T-helper 2 cell treated with Interferon-gamma antibody and Interleukin-4, amounts not matched to agents 5 μg/mL and 100 μg/mL, for 36 hours (primary cell): ENCODE results near the gene SMAD3.

ENCODE experiments used
- DNase-seq: peaks from one replicate; pipeline ENCODE4 v3.0.0; 2021; ENCODE audit warnings: low spot score
- H3K27ac Mint-ChIP-seq: one replicate; pipeline ENCODE4 v1.8.0; 2021; ENCODE audit warnings: mild to moderate bottlenecking, mixed read lengths
- H3K27me3 Mint-ChIP-seq: one replicate; pipeline ENCODE4 v1.8.0; 2021; ENCODE audit warnings: low read depth, mixed read lengths
- H3K36me3 Mint-ChIP-seq: one replicate; pipeline ENCODE4 v1.8.0; 2021; ENCODE audit warnings: low read depth, mixed read lengths
- H3K4me1 Mint-ChIP-seq: one replicate; pipeline ENCODE4 v1.8.0; 2021; ENCODE audit warnings: low read depth, mixed read lengths
- H3K4me3 Mint-ChIP-seq: one replicate; pipeline ENCODE4 v1.8.0; 2022; ENCODE audit warnings: mild to moderate bottlenecking, moderate library complexity, mixed read lengths
- H3K9me3 Mint-ChIP-seq: one replicate; pipeline ENCODE4 v1.8.0; 2021; ENCODE audit warnings: mixed read lengths

The SMAD3 gene

DNA sequence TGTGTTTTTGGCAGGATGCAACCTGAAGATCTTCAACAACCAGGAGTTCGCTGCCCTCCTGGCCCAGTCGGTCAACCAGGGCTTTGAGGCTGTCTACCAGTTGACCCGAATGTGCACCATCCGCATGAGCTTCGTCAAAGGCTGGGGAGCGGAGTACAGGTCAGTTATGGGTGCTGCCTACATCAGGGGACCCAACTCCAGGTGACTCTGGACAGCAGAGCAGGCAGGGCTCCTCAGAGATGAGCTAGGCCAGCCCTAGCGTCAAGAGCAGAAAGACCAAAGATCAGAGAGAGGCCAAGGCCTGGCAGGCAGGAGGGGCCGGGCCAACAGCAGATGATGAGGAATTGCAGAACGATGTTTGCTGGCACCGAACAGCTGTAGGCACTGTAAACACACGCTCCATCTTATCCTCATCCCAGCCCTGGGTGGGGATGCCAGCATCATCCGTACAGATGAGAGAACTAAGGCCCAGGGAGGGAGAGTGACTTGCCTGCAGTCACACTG, 122.0 kb downstream of the SMAD3 start:
- peaks cover 8% of the 10 kb centered on the region for H3K4me1 Mint-ChIP-seq
- no peaks in the 10 kb centered on the region for H3K27me3 Mint-ChIP-seq
- peaks cover 71% of the 10 kb centered on the region for H3K36me3 Mint-ChIP-seq
- DNase-seq: no peak
- peak overlapping the region; percentile 49 for H3K27ac Mint-ChIP-seq
- no peak overlapping the region for H3K4me3 Mint-ChIP-seq
- H3K9me3 Mint-ChIP-seq: no peaks in the 10 kb centered on the region

- no peak for DNase-seq
- Mint-ChIP-seq H3K36me3 (peaks cover 72% of the 10 kb centered on the region), H3K27ac (no peak overlapping the region), H3K27me3 (no peaks in the 10 kb centered on the region), H3K4me1 (peaks cover 8% of the 10 kb centered on the region), H3K9me3 (no peaks in the 10 kb centered on the region), H3K4me3 (no peak overlapping the region)
Measured at GRCh38 chr15:67188551-67189218, 123.3 kb downstream of the SMAD3 start.

DNA sequence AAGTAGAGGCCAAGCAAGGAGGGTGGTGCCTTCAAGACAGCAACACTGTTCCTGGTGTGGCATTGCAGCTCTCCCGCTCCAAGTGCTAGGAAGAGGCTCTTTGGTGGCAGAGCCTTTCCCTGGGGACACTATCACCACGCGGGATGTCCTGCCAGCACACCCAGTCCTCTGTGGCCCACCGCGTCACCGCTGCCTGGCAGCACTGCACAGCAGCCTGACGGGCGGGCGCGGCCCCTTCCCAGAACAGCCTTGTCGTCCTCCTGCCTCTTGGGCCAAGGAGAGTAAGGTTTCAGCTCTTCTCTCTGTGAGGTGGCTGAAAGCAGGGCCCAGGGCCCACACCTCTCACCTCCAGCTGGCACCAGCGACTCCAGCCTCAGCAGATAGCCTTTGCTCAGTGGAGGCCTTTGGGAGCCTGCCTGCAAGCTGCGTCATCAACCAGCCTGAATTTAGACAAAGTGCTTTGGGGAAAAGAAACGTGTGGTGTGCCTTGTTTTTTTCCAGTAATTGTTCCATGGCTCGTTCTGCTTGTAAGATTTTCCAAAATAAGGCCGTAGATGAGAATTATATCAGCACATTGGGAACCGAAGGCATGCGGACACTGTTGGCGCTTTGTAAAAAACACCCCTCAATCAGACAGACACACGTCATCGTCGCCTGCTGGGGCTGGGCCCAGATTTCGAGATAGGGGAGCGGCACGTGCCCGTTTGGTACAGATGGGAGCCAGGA, 124.1 kb downstream of the SMAD3 start:
- DNase-seq: no peak
- H3K4me3 Mint-ChIP-seq: no peak overlapping the region
- peaks cover 8% of the 10 kb centered on the region for H3K4me1 Mint-ChIP-seq
- H3K9me3 Mint-ChIP-seq: no peaks in the 10 kb centered on the region
- H3K27ac Mint-ChIP-seq: no peak overlapping the region
- peaks cover 70% of the 10 kb centered on the region for H3K36me3 Mint-ChIP-seq
- H3K27me3 Mint-ChIP-seq: no peaks in the 10 kb centered on the region

- H3K36me3 Mint-ChIP-seq: peaks cover 66% of the 10 kb centered on the region
- no peak overlapping the region for H3K4me3 Mint-ChIP-seq
Measured at GRCh38 chr15:67190326-67190725, 124.9 kb downstream of the SMAD3 start.

GRCh38 chr15:67190813-67191212, 125.4 kb downstream of the SMAD3 start:
- no peaks in the 10 kb centered on the region for H3K9me3 Mint-ChIP-seq
- H3K4me3 Mint-ChIP-seq: no peak overlapping the region
- DNase-seq: no peak
- H3K36me3 Mint-ChIP-seq: peaks cover 68% of the 10 kb centered on the region
- H3K4me1 Mint-ChIP-seq: peaks cover 4% of the 10 kb centered on the region
- no peaks in the 10 kb centered on the region for H3K27me3 Mint-ChIP-seq
- H3K27ac Mint-ChIP-seq: no peak overlapping the region

More at GRCh38 chr15:67190326-67190725, 124.9 kb downstream of the SMAD3 start:
- Mint-ChIP-seq H3K27me3 (no peaks in the 10 kb centered on the region), H3K9me3 (no peaks in the 10 kb centered on the region), H3K27ac (no peak overlapping the region), H3K4me1 (peaks cover 4% of the 10 kb centered on the region)
- no peak for DNase-seq

DNA sequence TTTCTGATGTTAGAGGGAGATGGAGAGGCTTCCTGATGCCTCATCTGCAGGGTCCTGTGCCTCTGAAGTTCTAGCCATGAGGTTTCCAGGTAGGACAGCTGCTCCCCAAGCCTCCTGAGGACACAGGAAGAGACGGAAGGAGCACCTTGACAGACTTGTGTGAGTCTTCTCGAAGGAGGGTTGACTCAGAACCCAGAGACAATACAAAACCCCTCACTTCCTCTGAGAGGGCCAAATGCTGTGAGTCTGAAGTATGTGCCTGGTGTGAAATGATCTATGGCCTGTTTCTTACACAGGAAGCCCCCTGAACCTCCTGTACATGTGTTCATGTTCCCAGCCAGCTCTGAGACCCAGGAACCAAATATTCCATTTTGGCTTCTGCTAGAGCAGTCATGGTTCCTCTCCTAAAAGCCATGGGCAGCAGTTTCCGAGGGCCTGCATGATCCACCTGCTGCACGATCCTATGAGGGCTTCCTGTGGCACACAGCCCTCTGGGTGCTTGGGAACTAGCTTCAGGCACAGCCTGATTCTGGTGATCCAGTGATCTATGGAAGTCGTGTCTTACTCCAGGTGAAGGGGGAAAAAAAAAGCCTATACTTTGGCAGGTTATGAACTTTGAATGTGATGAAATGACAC, 126.9 kb downstream of the SMAD3 start:
- Mint-ChIP-seq H3K36me3 (peaks cover 66% of the 10 kb centered on the region), H3K4me3 (no peak overlapping the region), H3K27ac (no peak overlapping the region), H3K9me3 (no peaks in the 10 kb centered on the region), H3K4me1 (peaks cover under 1% of the 10 kb centered on the region), H3K27me3 (no peaks in the 10 kb centered on the region)
- no peak for DNase-seq

DNA sequence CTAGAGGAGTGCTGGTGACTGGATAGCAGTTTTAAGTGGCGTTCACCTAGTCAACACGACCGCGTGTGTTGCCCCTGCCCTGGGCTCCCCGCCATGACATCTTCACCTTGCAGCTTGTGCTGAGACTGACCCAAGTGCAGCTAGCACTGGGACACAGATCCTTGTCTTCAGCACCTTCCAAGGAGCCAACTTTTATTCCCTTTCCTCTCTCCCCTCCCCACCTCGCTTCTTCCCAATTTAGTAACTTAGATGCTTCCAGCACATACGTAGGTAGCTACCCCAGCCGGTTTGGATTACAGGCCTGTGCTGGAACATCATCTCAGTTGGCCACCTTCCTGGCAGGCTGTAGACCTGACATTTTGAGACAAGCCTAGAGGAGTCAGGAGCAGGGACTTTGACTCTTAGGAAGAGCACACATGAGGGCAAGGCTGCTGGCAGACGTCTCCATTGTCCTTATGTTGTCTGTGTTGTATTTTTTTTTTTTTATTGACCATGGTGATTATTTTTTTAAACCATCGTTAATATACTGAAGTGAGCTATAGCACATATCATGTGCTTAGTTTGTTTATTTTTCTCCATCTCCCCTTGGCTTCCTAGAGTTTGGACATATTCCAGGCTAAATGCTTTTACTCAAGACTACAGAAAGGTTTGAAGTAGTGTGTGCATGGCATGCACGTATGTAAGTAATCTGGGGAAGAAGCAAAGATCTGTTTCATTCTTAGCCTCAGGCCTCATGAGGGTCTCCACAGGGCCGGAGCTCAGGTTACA, 128.0 kb downstream of the SMAD3 start:
- H3K27me3 Mint-ChIP-seq: no peaks in the 10 kb centered on the region
- no peak overlapping the region for H3K27ac Mint-ChIP-seq
- no peak overlapping the region for H3K4me3 Mint-ChIP-seq
- H3K36me3 Mint-ChIP-seq: peaks cover 66% of the 10 kb centered on the region
- peaks cover 7% of the 10 kb centered on the region for H3K4me1 Mint-ChIP-seq
- no peak for DNase-seq
- no peaks in the 10 kb centered on the region for H3K9me3 Mint-ChIP-seq

DNA sequence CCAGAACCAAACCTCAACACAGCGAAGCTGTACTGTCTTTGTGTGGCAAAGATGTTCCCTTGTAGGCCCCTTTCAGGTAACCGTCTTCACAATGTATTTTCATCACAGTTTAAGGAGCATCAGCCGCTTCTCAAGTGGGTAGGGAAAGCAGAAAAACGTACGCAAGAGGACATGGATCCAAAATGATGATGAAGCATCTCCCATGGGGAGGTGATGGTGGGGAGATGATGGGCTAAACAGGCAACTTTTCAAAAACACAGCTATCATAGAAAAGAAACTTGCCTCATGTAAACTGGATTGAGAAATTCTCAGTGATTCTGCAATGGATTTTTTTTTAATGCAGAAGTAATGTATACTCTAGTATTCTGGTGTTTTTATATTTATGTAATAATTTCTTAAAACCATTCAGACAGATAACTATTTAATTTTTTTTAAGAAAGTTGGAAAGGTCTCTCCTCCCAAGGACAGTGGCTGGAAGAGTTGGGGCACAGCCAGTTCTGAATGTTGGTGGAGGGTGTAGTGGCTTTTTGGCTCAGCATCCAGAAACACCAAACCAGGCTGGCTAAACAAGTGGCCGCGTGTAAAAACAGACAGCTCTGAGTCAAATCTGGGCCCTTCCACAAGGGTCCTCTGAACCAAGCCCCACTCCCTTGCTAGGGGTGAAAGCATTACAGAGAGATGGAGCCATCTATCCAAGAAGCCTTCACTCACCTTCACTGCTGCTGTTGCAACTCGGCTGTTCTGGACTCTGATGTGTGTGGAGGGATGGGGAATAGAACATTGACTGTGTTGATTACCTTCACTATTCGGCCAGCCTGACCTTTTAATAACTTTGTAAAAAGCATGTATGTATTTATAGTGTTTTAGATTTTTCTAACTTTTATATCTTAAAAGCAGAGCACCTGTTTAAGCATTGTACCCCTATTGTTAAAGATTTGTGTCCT, 129.0 kb downstream of the SMAD3 start:
- H3K4me3 Mint-ChIP-seq: no peak overlapping the region
- H3K27me3 Mint-ChIP-seq: no peaks in the 10 kb centered on the region
- H3K4me1 Mint-ChIP-seq: peaks cover 9% of the 10 kb centered on the region
- H3K27ac Mint-ChIP-seq: no peak overlapping the region
- H3K36me3 Mint-ChIP-seq: peaks cover 61% of the 10 kb centered on the region
- H3K9me3 Mint-ChIP-seq: no peaks in the 10 kb centered on the region
- DNase-seq: no peak

DNA sequence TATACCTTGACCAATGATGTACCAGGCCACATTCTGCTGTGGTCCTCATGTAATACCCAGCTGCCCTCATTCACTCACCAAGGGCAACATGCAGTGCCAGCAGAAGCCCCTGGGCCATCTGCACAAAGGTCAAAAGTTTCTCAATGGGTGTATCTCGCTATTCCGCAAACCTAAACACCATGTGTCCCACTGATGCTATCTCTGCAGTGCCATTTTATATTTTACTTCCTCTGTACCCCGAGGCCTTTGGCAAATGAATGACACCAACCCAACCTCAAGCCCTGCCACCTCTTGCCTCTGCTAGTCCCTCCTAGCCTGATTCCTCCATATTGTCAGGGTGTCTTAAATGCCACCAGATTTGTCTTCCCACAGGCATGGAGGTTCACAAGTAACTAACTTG, 129.9 kb downstream of the SMAD3 start:
- H3K27me3 Mint-ChIP-seq: no peaks in the 10 kb centered on the region
- no peak for DNase-seq
- no peak overlapping the region for H3K27ac Mint-ChIP-seq
- H3K36me3 Mint-ChIP-seq: peaks cover 62% of the 10 kb centered on the region
- H3K4me3 Mint-ChIP-seq: no peak overlapping the region
- peaks cover 9% of the 10 kb centered on the region for H3K4me1 Mint-ChIP-seq
- no peaks in the 10 kb centered on the region for H3K9me3 Mint-ChIP-seq

DNA sequence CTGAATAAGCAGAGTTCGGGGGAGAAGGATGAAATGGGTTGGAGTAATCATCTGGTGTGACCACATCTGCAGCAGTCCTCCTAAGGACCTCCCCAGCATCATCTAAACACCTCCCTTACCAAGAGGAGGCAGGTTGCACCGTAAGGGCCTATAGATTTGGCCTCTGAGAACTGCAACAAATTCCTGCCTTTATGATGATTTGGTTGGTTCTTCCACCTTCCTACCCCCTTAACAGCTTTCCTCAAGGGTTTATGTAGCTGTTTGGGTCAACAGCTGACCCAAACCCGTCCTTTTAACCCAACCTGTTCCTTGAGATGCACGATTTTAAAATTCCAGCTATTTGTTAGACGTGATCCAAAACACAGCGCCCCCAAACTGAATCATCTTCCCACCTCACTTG, 130.8 kb downstream of the SMAD3 start:
- no peaks in the 10 kb centered on the region for H3K9me3 Mint-ChIP-seq
- H3K36me3 Mint-ChIP-seq: peaks cover 57% of the 10 kb centered on the region
- no peak overlapping the region for H3K4me3 Mint-ChIP-seq
- no peaks in the 10 kb centered on the region for H3K27me3 Mint-ChIP-seq
- no peak overlapping the region for H3K27ac Mint-ChIP-seq
- H3K4me1 Mint-ChIP-seq: peaks cover 9% of the 10 kb centered on the region
- no peak for DNase-seq

DNA sequence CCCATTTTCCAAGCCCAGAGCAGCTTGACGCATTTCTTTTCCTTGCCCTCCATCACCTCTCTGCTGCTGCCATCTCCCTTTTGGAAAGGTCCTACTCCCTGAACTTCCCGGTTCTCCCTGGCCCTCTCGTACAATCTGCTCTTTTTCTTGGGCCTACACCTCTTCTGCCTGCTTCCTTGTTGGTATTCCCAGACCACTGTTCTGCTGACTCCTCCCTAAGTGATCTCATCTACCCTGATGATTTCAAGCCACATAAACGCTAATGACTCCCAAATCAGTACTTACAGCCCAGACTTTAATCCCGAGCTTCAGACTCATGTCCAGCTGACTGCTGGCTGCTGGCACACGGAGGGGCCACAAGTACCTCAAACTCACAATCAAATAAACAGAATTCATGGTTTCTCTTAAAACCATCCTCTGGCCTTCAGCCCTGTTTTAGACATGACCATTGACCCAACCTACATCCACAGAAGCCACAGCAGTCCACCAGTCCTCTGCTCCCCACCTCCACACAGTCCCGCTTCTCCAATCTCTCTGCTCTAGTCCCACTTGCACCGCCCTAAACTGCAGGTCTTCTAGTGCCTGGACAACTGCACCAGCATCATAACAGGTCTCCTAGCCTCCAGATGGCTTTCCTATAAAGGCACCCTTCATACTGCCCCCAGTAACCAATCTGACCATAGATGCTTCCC, 131.4 kb downstream of the SMAD3 start:
- Mint-ChIP-seq H3K9me3 (no peaks in the 10 kb centered on the region), H3K27me3 (no peaks in the 10 kb centered on the region), H3K4me3 (no peak overlapping the region), H3K4me1 (peaks cover 9% of the 10 kb centered on the region), H3K36me3 (peaks cover 58% of the 10 kb centered on the region), H3K27ac (no peak overlapping the region)
- no peak for DNase-seq

DNA sequence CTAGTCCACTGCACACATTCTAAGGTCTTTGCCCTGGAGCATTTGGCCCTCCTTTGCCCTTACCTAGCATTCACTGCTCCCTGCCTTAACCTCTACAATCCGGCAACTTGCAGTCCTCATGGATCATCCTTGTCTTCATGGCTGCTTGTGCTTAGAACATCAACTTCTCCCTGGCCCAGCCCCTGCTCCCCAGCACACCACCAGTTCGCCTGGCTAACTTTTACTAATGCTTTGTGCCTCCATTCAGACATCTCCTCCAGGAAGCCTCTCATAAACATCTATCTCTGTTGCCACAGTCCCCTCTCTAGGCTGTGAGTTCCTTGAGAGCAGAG, 131.9 kb downstream of the SMAD3 start:
- Mint-ChIP-seq H3K4me3 (no peak overlapping the region), H3K9me3 (no peaks in the 10 kb centered on the region), H3K36me3 (peaks cover 57% of the 10 kb centered on the region), H3K27me3 (no peaks in the 10 kb centered on the region), H3K27ac (peak overlapping the region; percentile 28), H3K4me1 (peaks cover 9% of the 10 kb centered on the region)
- no peak for DNase-seq
